Measurements from ENCODE around the gene BRSK2.
"Not testable (repeated sequence)": the region's sequence is repeated elsewhere in the genome, so short reads cannot be mapped to it uniquely, and the experiment has no call there.

The BRSK2 gene

DNA sequence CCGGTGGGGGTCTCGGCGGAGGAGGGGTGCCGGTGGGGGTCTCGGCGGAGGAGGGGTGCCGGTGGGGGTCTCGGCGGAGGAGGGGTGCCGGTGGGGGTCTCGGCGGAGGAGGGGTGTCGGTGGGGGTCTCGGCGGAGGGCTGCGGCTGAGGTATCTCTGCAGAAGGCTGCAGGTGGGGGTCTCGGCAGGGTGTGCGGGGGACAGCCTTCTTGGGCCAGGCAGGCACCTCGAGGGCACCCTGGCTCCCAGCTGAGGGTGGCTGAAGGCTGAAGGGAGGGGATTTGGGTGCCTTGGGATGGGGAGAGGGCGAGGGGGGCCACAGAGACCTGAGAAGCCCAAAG is 45.7 kb downstream of the BRSK2 start:
- DNase-seq (ENCODE audit: low read depth in 2 of 2, low spot score in 1 of 2): not testable (repeated sequence)

DNA sequence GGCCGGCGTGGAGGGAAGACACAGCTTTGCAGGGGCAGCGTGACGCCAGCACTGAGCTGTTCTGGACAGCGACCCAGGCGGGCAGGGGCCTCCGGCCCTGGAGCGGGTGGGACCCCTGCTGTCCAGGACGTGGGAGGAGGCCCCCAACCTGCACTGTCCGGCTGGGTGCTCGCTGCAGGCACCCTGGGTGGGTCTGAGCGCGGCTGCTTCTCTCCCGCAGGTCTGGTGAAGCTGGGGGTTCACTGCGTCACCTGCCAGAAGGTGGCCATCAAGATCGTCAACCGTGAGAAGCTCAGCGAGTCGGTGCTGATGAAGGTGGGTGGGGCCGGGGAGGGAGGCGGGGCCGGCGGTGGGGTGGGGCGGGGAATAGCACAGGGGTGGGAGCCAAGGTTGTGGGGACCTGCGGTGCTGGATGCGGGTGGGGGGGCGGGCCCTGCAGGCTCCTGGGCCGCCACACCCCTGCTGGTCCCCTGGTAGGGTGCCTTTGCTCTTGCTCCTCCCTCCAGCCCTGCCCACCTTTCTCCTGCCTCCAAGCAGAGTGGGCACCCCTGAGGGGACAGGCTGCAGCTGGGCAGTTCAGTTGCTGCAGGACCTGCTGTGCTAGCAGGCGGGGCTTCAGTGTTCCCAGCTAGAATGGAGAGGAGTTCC is 46.2 kb downstream of the BRSK2 start:
- no peak for DNase-seq (ENCODE audit: low read depth in 2 of 2, low spot score in 1 of 2)

DNA sequence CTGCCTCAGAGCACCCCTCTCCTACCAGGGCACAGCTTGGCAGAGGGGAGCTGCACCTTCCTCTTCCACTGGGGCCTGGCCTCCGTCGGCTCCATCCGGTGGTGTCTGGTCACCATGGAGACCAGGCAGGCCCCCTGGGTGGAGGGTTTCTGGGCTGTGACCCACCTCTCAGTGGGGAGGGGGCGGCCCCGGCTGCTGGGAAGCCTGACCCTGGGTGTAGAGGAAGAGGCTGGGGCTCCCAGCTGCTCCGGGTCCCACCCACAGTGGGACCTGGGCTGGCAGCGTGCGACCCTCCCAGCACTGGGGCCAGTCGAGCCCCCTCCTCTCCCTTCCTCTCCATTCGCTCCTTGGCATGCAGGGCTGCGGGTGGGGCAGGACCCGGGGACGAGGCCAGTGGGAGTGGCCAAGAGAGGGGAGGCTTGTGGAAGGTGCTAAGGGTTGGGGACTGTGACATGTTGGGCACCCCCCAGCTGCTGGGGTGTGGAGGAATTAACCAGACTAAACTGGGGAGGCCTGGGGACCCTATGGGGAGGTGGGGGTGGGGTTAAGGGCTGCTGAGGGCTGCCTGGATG is 46.8 kb downstream of the BRSK2 start:
- no peak for DNase-seq (ENCODE audit: low read depth in 2 of 2, low spot score in 1 of 2)

DNA sequence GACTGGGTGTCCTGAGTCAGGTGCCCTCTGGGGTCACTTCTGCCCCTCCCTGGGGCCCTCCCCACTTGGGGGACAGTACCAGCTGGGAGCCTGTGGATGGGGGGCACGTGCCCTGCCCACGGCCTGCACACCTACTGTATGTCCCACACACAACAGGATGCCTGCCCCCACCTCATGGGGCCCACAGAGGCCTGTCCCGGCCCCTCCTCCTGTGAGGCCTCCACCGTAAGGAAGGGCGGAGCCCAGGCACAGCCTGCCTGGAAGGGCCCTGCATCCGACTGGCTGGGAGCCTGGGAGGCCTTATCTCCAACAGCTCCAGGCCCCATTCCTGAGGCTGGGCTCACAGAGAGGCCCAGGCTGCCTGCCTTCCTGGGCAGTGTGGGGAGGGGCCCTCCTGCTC is 47.8 kb downstream of the BRSK2 start:
- DNase-seq (ENCODE audit: low read depth in 2 of 2, low spot score in 1 of 2): no peak

DNA sequence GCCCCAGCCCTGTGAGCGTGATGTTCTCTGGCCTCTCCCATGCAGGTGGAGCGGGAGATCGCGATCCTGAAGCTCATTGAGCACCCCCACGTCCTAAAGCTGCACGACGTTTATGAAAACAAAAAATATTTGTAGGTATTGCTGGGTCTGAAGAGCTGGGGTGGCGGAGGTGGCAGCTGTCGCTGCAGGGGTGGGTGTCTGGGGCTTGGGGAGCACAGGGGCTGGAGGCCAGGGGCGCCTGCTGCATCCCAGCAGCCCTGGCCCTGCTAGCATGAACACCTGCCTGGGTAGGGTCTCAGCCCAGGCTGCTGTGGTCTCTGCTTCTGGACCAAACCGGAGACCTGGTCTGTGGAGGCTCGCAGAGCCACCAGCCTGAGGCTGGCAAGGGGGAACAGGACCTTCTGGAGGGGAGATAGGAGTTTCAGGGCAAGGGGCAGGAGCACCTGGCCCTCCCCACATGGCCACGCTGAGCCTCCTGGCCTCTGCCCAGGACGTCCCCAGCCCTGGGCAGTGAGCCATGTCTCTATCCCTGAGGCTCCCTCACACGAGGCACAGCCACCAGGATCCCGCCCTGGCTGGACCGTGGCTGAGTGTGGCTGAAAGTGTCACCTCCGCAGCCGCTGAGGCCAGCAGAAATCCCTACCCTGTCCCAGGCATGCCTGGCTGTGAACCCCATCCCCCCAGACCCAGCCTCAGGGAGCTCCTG is 48.7 kb downstream of the BRSK2 start:
- DNase-seq (ENCODE audit: low read depth in 2 of 2, low spot score in 1 of 2): no peak

DNA sequence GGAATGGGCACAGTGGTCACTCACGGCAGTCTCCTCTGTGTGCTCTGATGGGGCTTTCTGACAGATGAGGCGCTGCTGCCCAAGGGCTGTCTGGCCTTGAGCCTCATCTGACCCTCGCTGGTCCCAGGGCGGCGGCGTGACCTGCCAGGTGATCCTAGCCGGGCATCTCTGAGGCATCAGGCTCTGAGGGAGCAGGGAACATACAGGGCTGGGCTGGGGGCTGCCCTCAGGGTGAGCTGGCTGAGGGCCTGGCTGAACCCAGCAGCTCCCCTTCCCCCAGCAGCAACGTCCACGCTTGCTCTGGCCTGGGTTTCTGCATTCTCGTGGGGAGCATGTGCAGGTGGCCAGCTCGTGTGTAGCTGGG is 49.2 kb downstream of the BRSK2 start:
- no peak for DNase-seq (ENCODE audit: low read depth in 2 of 2, low spot score in 1 of 2)

DNA sequence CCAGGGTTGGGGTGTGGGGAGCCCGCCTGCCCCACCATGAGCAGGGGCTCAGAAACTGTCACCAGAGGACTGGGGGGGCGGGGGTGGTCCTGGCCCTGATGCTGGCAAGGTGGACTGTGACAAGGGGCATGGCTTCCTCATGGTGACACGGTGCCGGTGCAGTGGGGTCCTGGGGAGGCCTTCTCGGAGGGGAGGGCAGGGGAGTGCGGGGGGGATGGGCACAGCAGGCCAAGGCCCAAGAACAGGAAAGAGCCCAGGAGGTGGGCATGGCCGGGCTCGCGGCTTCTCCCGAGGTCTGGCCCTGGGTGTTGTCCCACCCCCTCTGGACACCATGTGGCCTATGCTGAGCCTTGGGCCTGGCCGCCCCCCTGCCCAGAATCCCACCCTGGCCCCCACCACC is 49.6 kb downstream of the BRSK2 start:
- DNase-seq (ENCODE audit: low read depth in 2 of 2, low spot score in 1 of 2): no peak

DNA sequence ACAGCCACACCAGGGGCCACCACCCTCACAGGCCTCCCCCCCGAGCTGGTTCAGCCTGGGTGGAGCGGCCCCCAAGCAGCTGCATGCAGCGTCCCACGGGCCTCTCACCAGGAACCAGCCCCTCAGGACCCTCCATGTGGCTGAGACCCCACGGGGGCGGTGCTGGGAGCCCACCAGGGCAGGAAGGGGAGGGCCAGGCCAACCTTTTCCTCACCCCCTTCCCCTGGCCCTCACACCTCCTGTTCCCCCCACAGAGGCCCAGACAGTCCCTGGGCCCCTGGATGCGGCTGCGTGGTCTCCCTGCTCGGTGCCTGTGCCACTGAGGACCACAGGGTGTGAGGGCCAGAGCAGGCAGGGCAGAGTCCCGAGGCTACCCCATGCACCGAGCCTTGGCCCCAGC is 50.3 kb downstream of the BRSK2 start:
- no peak for DNase-seq (ENCODE audit: low read depth in 2 of 2, low spot score in 1 of 2)

DNA sequence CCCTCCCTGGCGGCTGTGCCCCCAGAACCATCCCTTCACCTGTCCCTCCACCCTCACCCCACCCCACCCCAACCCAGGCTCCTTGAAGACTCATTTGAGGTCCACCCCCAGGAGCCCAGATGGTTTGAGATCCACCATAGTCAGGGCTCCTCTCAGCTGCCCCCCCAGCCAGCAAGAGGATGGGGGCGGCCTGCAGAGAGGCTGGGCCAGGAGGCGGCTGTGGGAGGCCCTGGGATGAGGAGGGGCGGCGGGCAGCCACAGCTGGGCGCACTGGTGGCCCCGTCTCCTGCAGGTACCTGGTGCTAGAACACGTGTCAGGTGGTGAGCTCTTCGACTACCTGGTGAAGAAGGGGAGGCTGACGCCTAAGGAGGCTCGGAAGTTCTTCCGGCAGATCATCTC is 50.8 kb downstream of the BRSK2 start:
- DNase-seq (ENCODE audit: low read depth in 2 of 2, low spot score in 1 of 2): no peak

DNA sequence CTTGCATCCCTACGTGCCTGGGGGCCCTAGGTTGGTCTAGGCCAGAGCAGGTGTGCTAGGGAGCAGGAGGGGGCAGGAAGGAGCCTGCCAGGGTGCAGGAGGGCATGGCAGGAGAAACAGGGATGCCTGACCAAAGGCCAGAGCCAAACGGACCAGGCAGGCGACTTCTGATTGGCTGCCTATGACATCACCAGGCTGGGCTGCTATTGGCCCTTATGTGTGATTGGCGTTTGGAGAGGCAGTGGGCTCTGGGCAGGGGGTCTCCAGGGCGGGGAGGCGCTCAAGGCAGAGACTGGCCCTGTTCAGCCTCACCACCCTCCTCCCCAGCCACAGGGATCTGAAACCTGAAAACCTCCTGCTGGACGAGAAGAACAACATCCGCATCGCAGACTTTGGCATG is 52.4 kb downstream of the BRSK2 start:
- no peak for DNase-seq (ENCODE audit: low read depth in 2 of 2, low spot score in 1 of 2)

DNA sequence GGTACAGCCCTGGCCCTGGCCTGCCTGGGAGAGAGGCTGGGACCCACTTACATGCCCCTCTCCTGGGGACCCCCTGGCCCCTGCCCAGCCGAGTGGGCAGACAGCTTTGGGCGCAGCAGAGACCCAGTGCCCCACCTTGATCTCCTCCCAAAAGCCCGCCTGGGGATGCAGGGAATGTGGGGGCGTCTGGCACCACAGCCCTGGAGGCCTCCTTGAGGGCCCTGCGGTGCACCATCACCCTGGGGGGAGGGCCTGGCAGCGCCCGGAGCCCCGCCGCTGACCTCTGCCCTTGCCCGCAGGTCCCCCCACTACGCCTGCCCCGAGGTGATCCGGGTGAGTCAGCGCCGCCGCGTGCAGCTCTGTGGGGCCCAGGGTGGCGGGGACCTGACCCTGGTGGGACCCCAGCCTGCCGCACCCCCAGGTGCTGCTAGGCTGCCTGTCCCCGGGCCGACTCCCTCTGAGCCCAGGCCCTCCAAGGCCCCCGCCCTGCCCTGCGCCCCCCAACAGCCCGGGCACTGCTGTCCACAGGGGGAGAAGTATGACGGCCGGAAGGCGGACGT is 53.2 kb downstream of the BRSK2 start:
- DNase-seq (ENCODE audit: low read depth in 2 of 2, low spot score in 1 of 2): no peak

DNA sequence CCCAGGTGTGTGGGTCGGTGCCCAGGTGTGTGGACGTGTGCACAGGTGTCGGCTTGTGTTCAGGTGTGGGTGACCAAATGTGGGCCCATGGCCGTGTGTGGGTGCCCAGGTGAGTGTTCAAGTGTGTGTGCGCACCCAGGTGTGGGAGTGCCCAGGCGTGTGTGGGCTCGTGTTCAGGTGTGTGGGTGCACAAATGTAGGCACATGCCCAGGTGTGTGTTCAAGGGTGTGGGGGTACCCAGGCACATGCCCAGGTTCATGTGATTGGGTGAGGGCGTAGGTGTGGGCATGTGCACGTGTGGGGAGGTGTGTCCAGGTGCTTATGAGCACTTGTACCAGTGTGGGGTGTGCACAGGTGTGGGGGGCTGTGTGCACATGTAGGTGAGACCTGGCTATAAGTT is 54.0 kb downstream of the BRSK2 start:
- DNase-seq (ENCODE audit: low read depth in 2 of 2, low spot score in 1 of 2): no peak

DNA sequence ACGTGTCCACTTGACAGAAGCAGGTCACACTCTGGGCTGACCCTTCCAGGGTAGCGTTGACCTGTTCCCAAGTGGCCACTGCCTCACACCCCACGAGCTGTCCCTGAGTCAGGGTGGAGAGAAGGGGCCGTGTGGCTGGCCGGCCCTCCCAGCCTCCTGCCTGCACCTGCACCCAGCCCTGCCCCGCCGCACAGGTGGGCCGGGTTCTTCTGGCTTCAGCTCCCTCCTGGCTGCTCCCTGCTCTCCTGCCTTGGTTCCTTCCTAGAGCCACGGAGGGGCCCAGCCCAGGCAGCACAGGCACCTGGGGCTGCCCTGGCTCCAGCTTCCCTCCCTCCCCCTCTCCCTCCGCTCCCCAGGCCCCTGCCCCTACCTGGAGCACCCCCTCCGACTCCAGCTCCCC is 54.6 kb downstream of the BRSK2 start:
- no peak for DNase-seq (ENCODE audit: low read depth in 2 of 2, low spot score in 1 of 2)

DNA sequence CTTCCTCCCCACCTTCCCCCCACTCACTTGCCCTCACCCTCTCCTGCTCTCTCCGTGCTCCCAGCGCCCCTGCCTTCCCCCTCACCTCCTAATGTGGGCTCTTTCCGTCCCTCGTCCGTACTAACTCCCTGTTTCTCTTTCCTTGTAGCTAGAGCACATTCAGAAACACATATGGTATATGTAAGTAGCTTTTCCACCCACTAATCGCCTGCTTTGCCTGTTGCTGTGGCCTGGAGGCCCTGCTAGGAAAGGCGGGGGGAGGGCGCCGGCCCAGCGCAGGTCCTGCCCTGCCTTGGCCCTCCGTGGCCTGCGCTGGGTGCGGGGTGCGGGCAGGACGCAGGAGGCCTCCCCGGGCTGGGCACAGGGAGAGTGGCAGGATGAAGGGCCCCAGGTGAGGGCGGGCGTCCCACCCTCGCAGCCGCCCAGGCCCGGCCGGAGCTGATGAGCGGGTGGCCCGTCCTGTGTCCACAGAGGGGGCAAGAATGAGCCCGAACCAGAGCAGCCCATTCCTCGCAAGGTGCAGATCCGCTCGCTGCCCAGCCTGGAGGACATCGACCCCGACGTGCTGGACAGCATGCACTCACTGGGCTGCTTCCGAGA is 55.2 kb downstream of the BRSK2 start:
- DNase-seq (ENCODE audit: low read depth in 2 of 2, low spot score in 1 of 2): no peak

DNA sequence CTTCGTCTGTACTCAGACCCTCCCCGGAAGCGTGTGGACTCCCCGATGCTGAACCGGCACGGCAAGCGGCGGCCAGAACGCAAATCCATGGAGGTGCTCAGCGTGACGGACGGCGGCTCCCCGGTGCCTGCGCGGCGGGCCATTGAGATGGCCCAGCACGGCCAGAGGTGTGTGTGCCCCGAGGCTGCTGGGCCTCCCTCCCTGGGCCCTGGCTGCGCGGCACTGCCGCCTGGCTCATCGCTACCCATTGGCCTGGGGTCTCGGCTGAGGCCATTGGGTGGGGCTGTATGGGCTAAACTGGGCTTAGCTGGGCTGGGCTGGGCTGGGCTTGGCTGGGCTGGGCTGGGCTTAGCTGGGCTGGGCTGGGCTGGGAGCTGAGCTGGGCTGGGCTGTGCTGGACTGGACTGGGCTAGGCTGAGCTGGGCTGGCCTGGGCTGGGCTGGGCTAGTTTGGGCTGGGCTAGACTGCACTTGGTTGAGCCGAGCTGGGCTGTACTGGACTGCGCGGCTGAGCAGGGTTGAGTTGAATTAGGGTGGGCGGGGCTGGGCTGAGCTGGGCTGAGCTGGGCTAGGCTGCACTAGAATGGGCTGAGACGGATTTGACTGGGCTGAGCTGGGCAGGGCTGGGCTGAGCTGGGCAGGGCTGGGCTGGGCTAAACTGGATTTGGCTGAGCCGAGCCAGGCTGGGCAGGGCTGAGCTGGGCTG is 56.2 kb downstream of the BRSK2 start:
- DNase-seq (ENCODE audit: low read depth in 2 of 2, low spot score in 1 of 2): no peak

DNA sequence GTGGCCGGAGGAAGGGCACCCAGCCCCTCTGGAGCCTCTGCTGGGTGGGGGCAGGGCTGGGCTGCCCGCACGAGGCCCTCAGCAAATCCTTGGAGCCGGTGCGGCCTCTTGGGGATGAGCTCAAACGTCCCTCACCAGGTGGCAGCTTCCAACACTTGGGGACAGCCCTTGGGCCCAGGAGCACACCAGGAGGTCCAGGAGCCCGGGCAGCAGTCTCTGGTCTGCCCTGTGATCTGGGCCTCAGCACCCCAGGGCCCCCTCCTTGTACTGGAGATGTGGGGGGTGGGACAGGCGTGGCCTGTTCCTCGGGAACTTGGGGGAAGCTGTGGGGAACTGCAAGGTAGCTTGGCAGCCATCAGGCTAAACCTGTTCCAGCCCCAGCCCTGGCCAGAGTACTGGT is 56.9 kb downstream of the BRSK2 start:
- DNase-seq (ENCODE audit: low read depth in 2 of 2, low spot score in 1 of 2): no peak

DNA sequence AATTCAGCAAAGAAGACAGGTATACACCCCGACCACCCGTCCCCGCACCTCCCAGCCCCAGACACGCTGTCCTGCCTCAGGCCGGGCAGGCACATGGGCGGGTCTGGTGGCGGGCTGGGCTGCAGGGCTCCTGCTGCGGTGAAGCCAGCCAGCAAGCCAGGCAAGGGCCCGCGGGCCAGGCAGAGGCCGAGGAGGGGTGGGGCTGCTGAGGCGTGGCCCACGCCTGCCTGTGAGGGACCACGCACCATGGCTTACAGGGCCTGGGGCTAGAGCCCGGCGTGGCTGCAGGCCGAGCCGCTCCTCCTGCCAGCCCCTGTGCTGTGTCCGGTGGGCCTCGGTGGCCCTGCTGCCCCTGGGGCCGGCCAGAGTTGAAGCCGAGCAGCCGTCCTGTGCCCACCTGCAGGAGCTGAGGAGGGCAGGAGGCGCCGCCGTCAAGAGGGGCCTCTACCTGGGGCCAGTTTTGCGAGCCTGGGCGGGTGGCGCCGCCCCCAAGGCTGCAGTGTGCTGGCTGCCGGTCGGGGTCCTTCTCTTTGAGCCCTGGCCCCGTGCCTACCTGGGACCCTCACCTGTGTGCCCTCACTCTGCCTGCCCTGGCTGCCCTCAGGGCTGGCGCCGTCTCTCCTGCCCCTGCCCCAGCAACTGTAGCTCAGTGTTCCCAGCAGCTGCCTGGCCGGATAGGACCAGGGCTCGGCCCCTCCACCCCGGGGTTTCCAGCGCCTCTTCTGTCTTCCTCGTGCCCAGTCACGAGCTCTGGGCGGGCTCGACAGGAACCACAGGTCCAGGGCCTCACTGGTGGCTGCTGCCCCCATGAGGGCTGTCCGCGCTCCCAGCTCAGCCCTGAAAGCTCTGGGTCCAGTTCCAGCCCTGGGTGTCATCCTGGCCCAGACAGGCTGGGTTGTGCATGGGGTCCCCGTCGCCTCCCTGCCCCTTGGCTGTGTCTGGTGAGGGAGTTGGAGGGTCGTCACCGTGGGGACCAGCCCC is 58.4 kb downstream of the BRSK2 start:
- no peak for DNase-seq (ENCODE audit: low read depth in 2 of 2, low spot score in 1 of 2)

DNA sequence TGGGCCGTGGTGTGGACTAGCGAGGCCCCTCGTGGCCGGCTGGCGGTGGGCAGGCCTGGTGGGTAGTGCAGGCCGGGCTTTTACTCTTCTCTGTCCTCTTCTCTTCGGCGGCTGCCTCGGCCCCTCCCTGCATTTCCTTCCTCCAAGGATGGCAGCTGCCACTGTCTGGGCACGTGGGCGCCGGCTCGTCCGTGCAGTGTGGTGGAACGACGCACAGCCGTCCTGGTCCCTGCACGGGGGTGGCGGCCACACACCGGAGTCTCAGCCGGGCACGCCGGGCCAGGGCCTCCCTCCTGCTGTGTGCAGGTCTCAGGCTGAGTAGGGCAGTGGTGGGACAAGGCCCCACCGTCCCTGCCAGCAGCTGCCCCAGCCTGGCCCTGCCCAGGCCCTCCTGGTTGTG is 59.1 kb downstream of the BRSK2 start:
- no peak for DNase-seq (ENCODE audit: low read depth in 2 of 2, low spot score in 1 of 2)

DNA sequence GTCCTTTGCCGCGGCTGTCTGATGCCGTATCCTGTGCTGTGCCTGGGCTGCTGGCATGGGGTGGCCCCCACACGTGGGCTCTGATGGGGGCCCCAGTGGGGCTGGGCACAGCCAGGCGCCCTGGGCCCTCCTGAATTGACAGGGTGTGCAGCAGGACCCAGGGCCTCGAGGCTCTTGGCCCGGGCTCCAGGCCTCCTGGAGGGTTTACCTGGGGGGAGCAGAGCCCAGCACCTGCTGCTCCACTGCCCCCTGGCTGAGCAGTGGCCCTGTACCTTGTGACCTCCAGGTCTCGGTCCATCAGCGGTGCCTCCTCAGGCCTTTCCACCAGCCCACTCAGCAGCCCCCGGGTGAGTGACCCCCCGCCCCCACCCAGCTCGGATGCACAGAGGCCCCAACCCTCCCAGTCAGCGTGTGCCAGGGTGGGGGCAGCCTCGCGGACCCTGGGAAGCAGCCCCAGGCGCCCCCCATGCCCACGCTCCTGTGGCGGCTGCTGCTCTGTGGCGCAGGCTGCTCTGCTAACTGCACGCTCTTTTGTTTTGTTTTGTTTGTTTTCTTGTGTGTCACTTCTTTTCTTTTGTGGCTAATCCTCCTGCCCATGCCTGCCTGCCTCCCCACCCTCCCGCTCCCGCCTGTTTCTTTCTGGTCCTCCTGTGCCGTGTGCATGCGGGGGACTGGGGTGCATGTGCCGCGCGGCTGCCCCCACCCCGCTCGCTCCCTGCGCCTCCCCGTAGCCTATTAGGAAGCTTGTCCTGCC is 59.9 kb downstream of the BRSK2 start:
- DNase-seq (ENCODE audit: low read depth in 2 of 2, low spot score in 1 of 2): no peak

DNA sequence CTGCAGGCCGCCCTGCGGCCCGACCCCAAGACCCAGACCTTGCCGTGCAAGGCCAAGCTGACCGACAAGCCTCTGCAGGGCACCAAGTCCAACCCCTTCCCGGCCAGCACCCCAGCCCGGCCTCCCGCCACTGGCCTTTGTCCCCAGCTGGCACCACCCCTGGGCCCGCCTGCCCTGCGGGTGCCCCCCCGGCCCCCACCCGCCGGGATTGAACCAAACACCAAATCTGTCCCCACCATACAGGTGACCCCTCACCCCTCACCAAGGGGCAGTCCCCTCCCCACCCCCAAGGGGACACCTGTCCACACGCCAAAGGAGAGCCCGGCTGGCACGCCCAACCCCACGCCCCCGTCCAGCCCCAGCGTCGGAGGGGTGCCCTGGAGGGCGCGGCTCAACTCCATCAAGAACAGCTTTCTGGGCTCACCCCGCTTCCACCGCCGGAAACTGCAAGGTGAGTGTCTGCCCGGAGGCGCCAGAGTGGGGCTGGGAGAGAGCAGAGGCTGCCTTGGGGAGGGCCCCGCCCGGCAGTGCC is 60.7 kb downstream of the BRSK2 start:
- no peak for DNase-seq (ENCODE audit: low read depth in 2 of 2, low spot score in 1 of 2)

Data from stimulated activated CD8-positive, alpha-beta memory T cell treated with anti-CD3 and anti-CD28 coated beads, Interleukin-4, amount 100 ng/mL, for 4 hours (primary cell).